Omental fat pad (tissue), 4 donors: ENCODE results near the gene RAPGEF4. TPM values are rescaled to one million over a fixed set of nuclear protein-coding genes. Genes with fewer than 3 reads are reported as not detected.
"Not testable (repeated sequence)": the region's sequence is repeated elsewhere in the genome, so short reads cannot be mapped to it uniquely, and the experiment has no call there.

Source experiments
- ATAC-seq: fragments of 150-250 bp; one replicate; pipeline ENCODE4 v1.9.1; 2016; ENCODE audit warnings: mild to moderate bottlenecking, moderate library complexity; ENCODE audit not compliant: low FRiP score
- DNase-seq: peaks from one replicate; pipeline ENCODE4 v3.0.0-alpha.2; 2019; ENCODE audit warnings: low spot score
- CTCF ChIP-seq, 3 donors: fragments of 450-650 bp; IDR thresholded peaks; one replicate each; pipeline ENCODE4 v1.5.1; 2016 to 2017; ENCODE audit warnings: antibody characterized with exemption in 3 of 3, mild to moderate bottlenecking in 3 of 3, moderate library complexity in 2 of 3
- total RNA-seq, 4 donors: library from RNA; depleted of rRNA; stranded (reverse); fragments of >200 nt; gene quantifications; one replicate each; pipeline ENCODE4 v1.1.0, GENCODE V29; 2016

RAPGEF4 gene
- total RNA-seq, 4 donors from 2014 or later, result 11.7 to 25.6 (median 20.0) TPM

GRCh38 chr2:172782506-172783164 is 47.0 kb downstream of the RAPGEF4 start:
- ATAC-seq (peak; percentile 14), DNase-seq (no peak)
- TF ChIP-seq CTCF (IDR thresholded peaks at IDR 0.05), result no peak

- no peak for TF ChIP-seq CTCF (IDR thresholded peaks at IDR 0.05)
- DNase-seq (no peak), ATAC-seq (peak; percentile 66)
Measured at GRCh38 chr2:172783165-172783898, 47.7 kb downstream of the RAPGEF4 start.

DNA sequence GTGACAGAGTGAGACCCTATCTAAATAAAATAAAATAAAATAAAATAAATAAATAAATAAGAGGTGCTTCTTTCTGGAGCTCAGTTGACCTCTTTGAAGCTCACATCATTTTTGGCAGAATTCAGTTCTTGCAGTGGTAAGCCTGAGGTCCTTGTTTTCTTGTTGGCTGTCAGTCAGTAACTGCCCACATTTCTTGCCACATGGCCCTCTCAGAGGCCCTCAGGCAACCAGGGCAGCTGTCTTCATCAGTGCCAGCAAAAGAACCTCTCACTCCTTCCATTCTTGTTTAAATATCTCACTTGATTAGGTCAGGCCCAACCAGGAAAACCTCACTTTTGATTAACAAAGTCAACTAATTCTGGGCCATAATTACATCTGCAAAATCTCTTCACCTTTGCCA is 53.2 kb downstream of the RAPGEF4 start:
- DNase-seq (no peak), ATAC-seq (no peak)
- no peak for TF ChIP-seq CTCF (IDR thresholded peaks at IDR 0.05)

- no peak for TF ChIP-seq CTCF (IDR thresholded peaks at IDR 0.05)
- no peak for ATAC-seq
- DNase-seq, result no peak
Measured at GRCh38 chr2:172790404-172790803, 54.8 kb downstream of the RAPGEF4 start.

- no peak for TF ChIP-seq CTCF (IDR thresholded peaks at IDR 0.05)
- DNase-seq, result no peak
- ATAC-seq, result no peak
Measured at GRCh38 chr2:172791953-172792352, 56.3 kb downstream of the RAPGEF4 start.

GRCh38 chr2:172792711-172793110 is 57.1 kb downstream of the RAPGEF4 start:
- DNase-seq (no peak), ATAC-seq (no peak)
- no peak for TF ChIP-seq CTCF (IDR thresholded peaks at IDR 0.05)

DNA sequence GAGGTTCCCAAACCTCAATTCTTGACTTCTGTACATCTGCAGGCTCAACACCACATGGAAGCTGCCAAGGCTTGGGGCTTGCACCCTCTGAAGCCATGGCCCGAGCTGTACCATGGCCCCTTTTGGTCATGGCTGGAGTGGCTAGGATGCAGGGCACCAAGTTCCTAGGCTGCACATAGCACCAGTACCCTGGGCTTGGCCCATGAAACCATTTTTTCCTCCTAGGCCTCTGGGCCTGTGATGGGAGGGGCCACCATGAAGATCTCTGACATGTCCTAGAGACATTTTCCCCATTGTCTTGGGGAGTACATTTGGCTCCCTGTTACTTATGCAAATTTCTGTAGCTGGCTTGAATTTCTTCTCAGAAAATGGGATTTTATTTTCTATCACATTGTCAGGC is 67.7 kb downstream of the RAPGEF4 start:
- not testable (repeated sequence) for ATAC-seq, DNase-seq
